GM23338 (cell line): ENCODE data around the gene GABRR2.

Experiments used
- CREB1 ChIP-seq: fragments of 250-450 bp; sonication (Bioruptor Pico); IDR thresholded peaks from 2 replicates; pipeline ENCODE4 v1.5.0; 2020; ENCODE audit warnings: low read depth, mild to moderate bottlenecking, moderate library complexity
- EZH2 ChIP-seq: fragments of 200-600 bp; sonication (generic); IDR thresholded peaks from one replicate; pipeline ENCODE4 v1.8.0; 2017; ENCODE audit warnings: antibody characterized with exemption, mild to moderate bottlenecking, low read depth; ENCODE audit not compliant: unreplicated experiment
- EZH2phosphoT487 ChIP-seq: fragments of 200-600 bp; sonication (generic); IDR thresholded peaks from one replicate; pipeline ENCODE4 v1.8.1; 2018; ENCODE audit warnings: antibody characterized with exemption; ENCODE audit not compliant: unreplicated experiment
- JUNB ChIP-seq: IDR thresholded peaks from one replicate; pipeline ENCODE4 v1.6.1; 2016; ENCODE audit warnings: antibody characterized with exemption; ENCODE audit not compliant: unreplicated experiment
- NANOG ChIP-seq: IDR thresholded peaks from 2 replicates; pipeline ENCODE4 v1.6.1; 2016; ENCODE audit warnings: antibody characterized with exemption, borderline replicate concordance
- POLR2AphosphoS5 ChIP-seq: IDR thresholded peaks from 2 replicates; pipeline ENCODE4 v1.6.1; 2016; ENCODE audit warnings: antibody characterized with exemption, low read depth
- STAT1 ChIP-seq: IDR thresholded peaks from one replicate; pipeline ENCODE4 v1.6.1; 2016; ENCODE audit warnings: antibody characterized with exemption; ENCODE audit not compliant: unreplicated experiment
- ZNF331 ChIP-seq: fragments of 250-450 bp; sonication (Bioruptor Pico); IDR thresholded peaks from 2 replicates; pipeline ENCODE4 v1.5.0; 2020; ENCODE audit warnings: low read depth, mild to moderate bottlenecking, moderate library complexity
- TF ChIP-seq, protein P1 (sequence below), 2 experiments: fragments of 200-600 bp in 1 of 2; sonication (generic) in 1 of 2; conservative IDR thresholded peaks; 2 replicates each; pipeline versions ENCODE4 v1.5.1 to v1.6.1; 2016 to 2017; ENCODE audit warnings: antibody characterized with exemption in 2 of 2, low read depth in 2 of 2, mild to moderate bottlenecking in 2 of 2, moderate library complexity in 1 of 2
- TF ChIP-seq, protein P2 (sequence below): IDR thresholded peaks from one replicate; pipeline ENCODE4 v1.6.1; 2018; ENCODE audit warnings: antibody characterized with exemption; ENCODE audit not compliant: unreplicated experiment
- TF ChIP-seq, protein P3 (sequence below): IDR thresholded peaks from 2 replicates; pipeline ENCODE4 v1.6.1; 2016; ENCODE audit warnings: antibody characterized with exemption
- TF ChIP-seq, protein P4 (sequence below): fragments of 250-450 bp; sonication (Bioruptor Pico); IDR thresholded peaks from 2 replicates; pipeline ENCODE4 v1.5.0; 2020; ENCODE audit warnings: mild to moderate bottlenecking, moderate library complexity

DNA sequence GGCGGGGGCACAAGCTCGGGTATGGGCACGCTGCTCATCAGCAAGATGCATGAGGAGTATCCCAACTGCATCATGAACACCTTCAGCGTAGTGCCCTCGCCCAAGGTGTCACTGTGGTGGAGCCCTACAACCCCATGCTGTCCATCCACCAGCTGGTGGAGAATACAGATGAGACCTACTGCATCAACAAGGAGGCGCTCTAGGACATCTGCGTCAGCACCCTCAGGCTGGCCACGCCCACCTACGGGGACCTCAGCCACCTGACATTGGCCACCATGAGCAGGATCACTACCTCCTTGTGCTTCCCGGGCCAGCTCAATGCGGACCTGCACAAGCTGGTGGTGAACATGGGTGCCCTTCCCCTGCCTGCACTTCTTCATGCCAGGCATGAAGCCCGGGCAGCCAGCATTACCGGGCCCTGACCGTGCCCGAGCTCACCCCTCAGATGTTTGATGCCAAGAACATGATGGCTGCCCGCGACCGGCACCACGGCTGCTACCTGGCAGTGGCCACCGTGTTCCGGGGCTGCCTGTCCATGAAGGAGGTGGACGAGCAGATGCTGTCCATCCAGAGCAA, 12.8 kb downstream of the GABRR2 start:
- TF ChIP-seq, protein P1, sequence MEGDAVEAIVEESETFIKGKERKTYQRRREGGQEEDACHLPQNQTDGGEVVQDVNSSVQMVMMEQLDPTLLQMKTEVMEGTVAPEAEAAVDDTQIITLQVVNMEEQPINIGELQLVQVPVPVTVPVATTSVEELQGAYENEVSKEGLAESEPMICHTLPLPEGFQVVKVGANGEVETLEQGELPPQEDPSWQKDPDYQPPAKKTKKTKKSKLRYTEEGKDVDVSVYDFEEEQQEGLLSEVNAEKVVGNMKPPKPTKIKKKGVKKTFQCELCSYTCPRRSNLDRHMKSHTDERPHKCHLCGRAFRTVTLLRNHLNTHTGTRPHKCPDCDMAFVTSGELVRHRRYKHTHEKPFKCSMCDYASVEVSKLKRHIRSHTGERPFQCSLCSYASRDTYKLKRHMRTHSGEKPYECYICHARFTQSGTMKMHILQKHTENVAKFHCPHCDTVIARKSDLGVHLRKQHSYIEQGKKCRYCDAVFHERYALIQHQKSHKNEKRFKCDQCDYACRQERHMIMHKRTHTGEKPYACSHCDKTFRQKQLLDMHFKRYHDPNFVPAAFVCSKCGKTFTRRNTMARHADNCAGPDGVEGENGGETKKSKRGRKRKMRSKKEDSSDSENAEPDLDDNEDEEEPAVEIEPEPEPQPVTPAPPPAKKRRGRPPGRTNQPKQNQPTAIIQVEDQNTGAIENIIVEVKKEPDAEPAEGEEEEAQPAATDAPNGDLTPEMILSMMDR (conservative IDR thresholded peaks at IDR 0.05; ENCODE audit: low read depth in 2 of 2) = peak in 1 of 2 experiments; percentile 19; a peak in 1 of 4 replicates
- TF ChIP-seq CREB1 (CRISPR knock-in tag) (no peak), POLR2AphosphoS5 (no peak), EZH2phosphoT487 (no peak), EZH2 (no peak), NANOG (no peak), STAT1 (no peak), JUNB (no peak), ZNF331 (CRISPR knock-in tag) (no peak)
- TF ChIP-seq, protein P2, sequence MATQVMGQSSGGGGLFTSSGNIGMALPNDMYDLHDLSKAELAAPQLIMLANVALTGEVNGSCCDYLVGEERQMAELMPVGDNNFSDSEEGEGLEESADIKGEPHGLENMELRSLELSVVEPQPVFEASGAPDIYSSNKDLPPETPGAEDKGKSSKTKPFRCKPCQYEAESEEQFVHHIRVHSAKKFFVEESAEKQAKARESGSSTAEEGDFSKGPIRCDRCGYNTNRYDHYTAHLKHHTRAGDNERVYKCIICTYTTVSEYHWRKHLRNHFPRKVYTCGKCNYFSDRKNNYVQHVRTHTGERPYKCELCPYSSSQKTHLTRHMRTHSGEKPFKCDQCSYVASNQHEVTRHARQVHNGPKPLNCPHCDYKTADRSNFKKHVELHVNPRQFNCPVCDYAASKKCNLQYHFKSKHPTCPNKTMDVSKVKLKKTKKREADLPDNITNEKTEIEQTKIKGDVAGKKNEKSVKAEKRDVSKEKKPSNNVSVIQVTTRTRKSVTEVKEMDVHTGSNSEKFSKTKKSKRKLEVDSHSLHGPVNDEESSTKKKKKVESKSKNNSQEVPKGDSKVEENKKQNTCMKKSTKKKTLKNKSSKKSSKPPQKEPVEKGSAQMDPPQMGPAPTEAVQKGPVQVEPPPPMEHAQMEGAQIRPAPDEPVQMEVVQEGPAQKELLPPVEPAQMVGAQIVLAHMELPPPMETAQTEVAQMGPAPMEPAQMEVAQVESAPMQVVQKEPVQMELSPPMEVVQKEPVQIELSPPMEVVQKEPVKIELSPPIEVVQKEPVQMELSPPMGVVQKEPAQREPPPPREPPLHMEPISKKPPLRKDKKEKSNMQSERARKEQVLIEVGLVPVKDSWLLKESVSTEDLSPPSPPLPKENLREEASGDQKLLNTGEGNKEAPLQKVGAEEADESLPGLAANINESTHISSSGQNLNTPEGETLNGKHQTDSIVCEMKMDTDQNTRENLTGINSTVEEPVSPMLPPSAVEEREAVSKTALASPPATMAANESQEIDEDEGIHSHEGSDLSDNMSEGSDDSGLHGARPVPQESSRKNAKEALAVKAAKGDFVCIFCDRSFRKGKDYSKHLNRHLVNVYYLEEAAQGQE = no peak
- TF ChIP-seq, protein P3, sequence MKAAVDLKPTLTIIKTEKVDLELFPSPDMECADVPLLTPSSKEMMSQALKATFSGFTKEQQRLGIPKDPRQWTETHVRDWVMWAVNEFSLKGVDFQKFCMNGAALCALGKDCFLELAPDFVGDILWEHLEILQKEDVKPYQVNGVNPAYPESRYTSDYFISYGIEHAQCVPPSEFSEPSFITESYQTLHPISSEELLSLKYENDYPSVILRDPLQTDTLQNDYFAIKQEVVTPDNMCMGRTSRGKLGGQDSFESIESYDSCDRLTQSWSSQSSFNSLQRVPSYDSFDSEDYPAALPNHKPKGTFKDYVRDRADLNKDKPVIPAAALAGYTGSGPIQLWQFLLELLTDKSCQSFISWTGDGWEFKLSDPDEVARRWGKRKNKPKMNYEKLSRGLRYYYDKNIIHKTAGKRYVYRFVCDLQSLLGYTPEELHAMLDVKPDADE = no peak
- TF ChIP-seq, protein P4, sequence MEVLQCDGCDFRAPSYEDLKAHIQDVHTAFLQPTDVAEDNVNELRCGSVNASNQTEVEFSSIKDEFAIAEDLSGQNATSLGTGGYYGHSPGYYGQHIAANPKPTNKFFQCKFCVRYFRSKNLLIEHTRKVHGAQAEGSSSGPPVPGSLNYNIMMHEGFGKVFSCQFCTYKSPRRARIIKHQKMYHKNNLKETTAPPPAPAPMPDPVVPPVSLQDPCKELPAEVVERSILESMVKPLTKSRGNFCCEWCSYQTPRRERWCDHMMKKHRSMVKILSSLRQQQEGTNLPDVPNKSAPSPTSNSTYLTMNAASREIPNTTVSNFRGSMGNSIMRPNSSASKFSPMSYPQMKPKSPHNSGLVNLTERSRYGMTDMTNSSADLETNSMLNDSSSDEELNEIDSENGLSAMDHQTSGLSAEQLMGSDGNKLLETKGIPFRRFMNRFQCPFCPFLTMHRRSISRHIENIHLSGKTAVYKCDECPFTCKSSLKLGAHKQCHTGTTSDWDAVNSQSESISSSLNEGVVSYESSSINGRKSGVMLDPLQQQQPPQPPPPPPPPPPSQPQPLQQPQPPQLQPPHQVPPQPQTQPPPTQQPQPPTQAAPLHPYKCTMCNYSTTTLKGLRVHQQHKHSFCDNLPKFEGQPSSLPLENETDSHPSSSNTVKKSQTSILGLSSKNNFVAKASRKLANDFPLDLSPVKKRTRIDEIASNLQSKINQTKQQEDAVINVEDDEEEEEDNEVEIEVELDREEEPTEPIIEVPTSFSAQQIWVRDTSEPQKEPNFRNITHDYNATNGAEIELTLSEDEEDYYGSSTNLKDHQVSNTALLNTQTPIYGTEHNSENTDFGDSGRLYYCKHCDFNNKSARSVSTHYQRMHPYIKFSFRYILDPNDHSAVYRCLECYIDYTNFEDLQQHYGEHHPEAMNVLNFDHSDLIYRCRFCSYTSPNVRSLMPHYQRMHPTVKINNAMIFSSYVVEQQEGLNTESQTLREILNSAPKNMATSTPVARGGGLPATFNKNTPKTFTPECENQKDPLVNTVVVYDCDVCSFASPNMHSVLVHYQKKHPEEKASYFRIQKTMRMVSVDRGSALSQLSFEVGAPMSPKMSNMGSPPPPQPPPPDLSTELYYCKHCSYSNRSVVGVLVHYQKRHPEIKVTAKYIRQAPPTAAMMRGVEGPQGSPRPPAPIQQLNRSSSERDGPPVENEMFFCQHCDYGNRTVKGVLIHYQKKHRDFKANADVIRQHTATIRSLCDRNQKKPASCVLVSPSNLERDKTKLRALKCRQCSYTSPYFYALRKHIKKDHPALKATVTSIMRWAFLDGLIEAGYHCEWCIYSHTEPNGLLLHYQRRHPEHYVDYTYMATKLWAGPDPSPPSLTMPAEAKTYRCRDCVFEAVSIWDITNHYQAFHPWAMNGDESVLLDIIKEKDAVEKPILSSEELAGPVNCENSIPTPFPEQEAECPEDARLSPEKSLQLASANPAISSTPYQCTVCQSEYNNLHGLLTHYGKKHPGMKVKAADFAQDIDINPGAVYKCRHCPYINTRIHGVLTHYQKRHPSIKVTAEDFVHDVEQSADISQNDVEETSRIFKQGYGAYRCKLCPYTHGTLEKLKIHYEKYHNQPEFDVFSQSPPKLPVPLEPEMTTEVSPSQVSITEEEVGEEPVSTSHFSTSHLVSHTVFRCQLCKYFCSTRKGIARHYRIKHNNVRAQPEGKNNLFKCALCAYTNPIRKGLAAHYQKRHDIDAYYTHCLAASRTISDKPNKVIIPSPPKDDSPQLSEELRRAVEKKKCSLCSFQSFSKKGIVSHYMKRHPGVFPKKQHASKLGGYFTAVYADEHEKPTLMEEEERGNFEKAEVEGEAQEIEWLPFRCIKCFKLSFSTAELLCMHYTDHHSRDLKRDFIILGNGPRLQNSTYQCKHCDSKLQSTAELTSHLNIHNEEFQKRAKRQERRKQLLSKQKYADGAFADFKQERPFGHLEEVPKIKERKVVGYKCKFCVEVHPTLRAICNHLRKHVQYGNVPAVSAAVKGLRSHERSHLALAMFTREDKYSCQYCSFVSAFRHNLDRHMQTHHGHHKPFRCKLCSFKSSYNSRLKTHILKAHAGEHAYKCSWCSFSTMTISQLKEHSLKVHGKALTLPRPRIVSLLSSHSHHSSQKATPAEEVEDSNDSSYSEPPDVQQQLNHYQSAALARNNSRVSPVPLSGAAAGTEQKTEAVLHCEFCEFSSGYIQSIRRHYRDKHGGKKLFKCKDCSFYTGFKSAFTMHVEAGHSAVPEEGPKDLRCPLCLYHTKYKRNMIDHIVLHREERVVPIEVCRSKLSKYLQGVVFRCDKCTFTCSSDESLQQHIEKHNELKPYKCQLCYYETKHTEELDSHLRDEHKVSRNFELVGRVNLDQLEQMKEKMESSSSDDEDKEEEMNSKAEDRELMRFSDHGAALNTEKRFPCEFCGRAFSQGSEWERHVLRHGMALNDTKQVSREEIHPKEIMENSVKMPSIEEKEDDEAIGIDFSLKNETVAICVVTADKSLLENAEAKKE (CRISPR knock-in tag) = no peak
